Activated T-cell treated with anti-CD3 and anti-CD28 coated beads for 1 hour (primary cell): ENCODE data around the gene SH3YL1.

Source experiments
- DNase-seq: peaks from one replicate; pipeline ENCODE4 v3.0.0-alpha.2; 2020; ENCODE audit warnings: low read depth

SH3YL1 gene

GRCh38 chr2:282371-283263 lies 18.8 kb upstream of the SH3YL1 start:
- DNase-seq = no peak

- DNase-seq = no peak
Observed at GRCh38 chr2:281381-281780, 17.5 kb upstream of the SH3YL1 start.

- no peak for DNase-seq
Observed at GRCh38 chr2:280650-281110, 16.8 kb upstream of the SH3YL1 start.

- DNase-seq = no peak
Observed at GRCh38 chr2:279956-280649, 16.3 kb upstream of the SH3YL1 start.

- DNase-seq = no peak
Observed at GRCh38 chr2:279366-279765, 15.5 kb upstream of the SH3YL1 start.

- DNase-seq = no peak
Observed at GRCh38 chr2:278927-279320, 15.1 kb upstream of the SH3YL1 start.

GRCh38 chr2:278312-278926 lies 14.6 kb upstream of the SH3YL1 start:
- no peak for DNase-seq

GRCh38 chr2:275466-275865 lies 11.6 kb upstream of the SH3YL1 start:
- DNase-seq = no peak

GRCh38 chr2:274503-274902 lies 10.7 kb upstream of the SH3YL1 start:
- DNase-seq = no peak

- DNase-seq = no peak
Observed at GRCh38 chr2:273333-273732, 9.5 kb upstream of the SH3YL1 start.

- no peak for DNase-seq
Observed at GRCh38 chr2:271917-272316, 8.1 kb upstream of the SH3YL1 start.

- no peak for DNase-seq
Observed at GRCh38 chr2:270861-271260, 7.0 kb upstream of the SH3YL1 start.

- DNase-seq = no peak
Observed at GRCh38 chr2:269356-270030, 5.7 kb upstream of the SH3YL1 start.

- DNase-seq = no peak
Observed at GRCh38 chr2:268323-268722, 4.5 kb upstream of the SH3YL1 start.

GRCh38 chr2:264493-265468 lies 949 bp upstream of the SH3YL1 start, which contains the start of gene ACP1:
Gene ACP1, plus strand, starts transcription at chr2:264947. Its CDS starts 18 bp downstream, at chr2:264965.
- DNase-seq = peak; percentile 95

GRCh38 chr2:263022-263738 lies 652 bp downstream of the SH3YL1 start:
- DNase-seq = no peak

- no peak for DNase-seq
Observed at GRCh38 chr2:262117-262516, 1.7 kb downstream of the SH3YL1 start.

GRCh38 chr2:260507-261161 lies 3.2 kb downstream of the SH3YL1 start:
- no peak for DNase-seq

- DNase-seq = no peak
Observed at GRCh38 chr2:259789-260331, 4.0 kb downstream of the SH3YL1 start.
